Mesendoderm (in vitro differentiated cells): ENCODE data around the gene SMCO4.

ENCODE experiments used
- DNase-seq: peaks from one replicate; pipeline ENCODE4 v3.0.0; 2013
- H2AK5ac ChIP-seq: 2 replicates; pipeline ENCODE4 v1.6.1; 2013; ENCODE audit warnings: low read length, inconsistent platforms
- H2BK120ac ChIP-seq: 2 replicates; pipeline ENCODE4 v1.6.1; 2013; ENCODE audit warnings: low read depth, mild to moderate bottlenecking, low read length, moderate library complexity, mixed read lengths
- H2BK15ac ChIP-seq: replicated peaks from 2 replicates; pipeline ENCODE4 v1.6.1; 2013; ENCODE audit warnings: low read depth, mild to moderate bottlenecking, moderate library complexity
- H2BK5ac ChIP-seq: 2 replicates; pipeline ENCODE4 v1.6.1; 2013; ENCODE audit warnings: low read length, inconsistent platforms
- H3K18ac ChIP-seq: 2 replicates; pipeline ENCODE4 v1.6.1; 2013; ENCODE audit warnings: mild to moderate bottlenecking, low read length, mixed read lengths
- H3K23ac ChIP-seq: one replicate; pipeline ENCODE4 v1.6.1; 2013; ENCODE audit warnings: low read length
- H3K27ac ChIP-seq: 2 replicates; pipeline ENCODE4 v1.5.1; 2013; ENCODE audit warnings: low read depth, mild to moderate bottlenecking, inconsistent platforms, low read length, moderate library complexity
- H3K27me3 ChIP-seq: 2 replicates; pipeline ENCODE4 v1.6.1; 2013; ENCODE audit warnings: low read length, control low read depth, mild to moderate bottlenecking, inconsistent platforms; ENCODE audit not compliant: insufficient read depth, poor library complexity
- H3K36me3 ChIP-seq: 2 replicates; pipeline ENCODE4 v1.6.1; 2013; ENCODE audit warnings: low read length, inconsistent platforms; ENCODE audit not compliant: control insufficient read depth, insufficient read depth
- H3K4ac ChIP-seq: one replicate; pipeline ENCODE4 v1.6.1; 2013; ENCODE audit warnings: low read depth, mild to moderate bottlenecking, low read length, moderate library complexity
- H3K4me1 ChIP-seq: 2 replicates; pipeline ENCODE4 v1.6.1; 2013; ENCODE audit warnings: low read depth, low read length, inconsistent platforms; ENCODE audit not compliant: control insufficient read depth
- H3K4me2 ChIP-seq: 2 replicates; pipeline ENCODE4 v1.6.1; 2013; ENCODE audit warnings: low read length
- H3K4me3 ChIP-seq: 2 replicates; pipeline ENCODE4 v1.5.1; 2013; ENCODE audit warnings: mild to moderate bottlenecking, low read length
- H3K56ac ChIP-seq: one replicate; pipeline ENCODE4 v1.6.1; 2013; ENCODE audit warnings: low read length
- H3K79me1 ChIP-seq: 2 replicates; pipeline ENCODE4 v1.6.1; 2013; ENCODE audit warnings: low read length, inconsistent platforms
- H3K79me2 ChIP-seq: 2 replicates; pipeline ENCODE4 v1.6.1; 2013; ENCODE audit warnings: mild to moderate bottlenecking, low read length; ENCODE audit not compliant: control insufficient read depth, insufficient read depth
- H3K9ac ChIP-seq: 2 replicates; pipeline ENCODE4 v1.6.1; 2013; ENCODE audit warnings: low read length, inconsistent platforms
- H4K5ac ChIP-seq: one replicate; pipeline ENCODE4 v1.6.1; 2013; ENCODE audit warnings: low read length
- H4K8ac ChIP-seq: one replicate; pipeline ENCODE4 v1.6.1; 2013; ENCODE audit warnings: low read depth, mild to moderate bottlenecking, control low read depth, low read length, moderate library complexity
- WGBS: extraction: QIAGEN DNeasy Blood & Tissue Kit; methylation state at CpG from one replicate; pipeline ENCODE4 v1.1.7; 2013; ENCODE audit warnings: low lambda C conversion rate, missing lambda C conversion rate; ENCODE audit not compliant: insufficient coverage; ENCODE audit errors: extremely low coverage; 5-methylcytosine and 5-hydroxymethylcytosine counted together

The SMCO4 gene

DNA sequence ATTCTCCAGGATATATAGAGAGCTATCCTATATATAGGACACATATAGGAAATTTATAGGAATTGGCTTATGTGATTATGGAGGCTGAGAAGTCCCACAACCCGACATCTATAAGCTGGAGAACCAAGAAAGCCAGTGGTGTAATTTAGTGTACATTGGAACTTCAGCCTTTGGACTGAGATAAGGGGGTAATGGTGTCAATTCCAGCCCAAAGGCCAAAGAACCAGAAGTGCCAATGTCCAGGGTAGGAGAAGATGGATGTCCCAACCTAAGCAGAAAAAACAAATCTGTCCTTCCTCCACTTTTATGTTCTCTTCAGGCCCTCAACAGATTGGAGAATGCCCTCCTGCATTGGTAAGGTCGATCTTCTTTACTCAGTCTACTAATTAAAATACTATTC, 25.5 kb upstream of the SMCO4 start:
- Histone ChIP-seq H3K4me3 (no peak overlapping the region), H2BK5ac (no peak overlapping the region), H3K27ac (no peak overlapping the region), H3K18ac (no peak overlapping the region), H2BK15ac (no peak overlapping the region), H3K36me3 (no peaks in the 10 kb centered on the region), H3K79me1 (no peaks in the 10 kb centered on the region), H3K56ac (no peak overlapping the region), H3K4me1 (no peaks in the 10 kb centered on the region), H3K9ac (no peak overlapping the region), H2BK120ac (no peak overlapping the region), H3K4me2 (no peak overlapping the region), H3K79me2 (no peaks in the 10 kb centered on the region), H4K8ac (no peak overlapping the region), H4K5ac (no peak overlapping the region), H3K27me3 (no peaks in the 10 kb centered on the region), H3K4ac (no peak overlapping the region), H3K23ac (no peak overlapping the region), H2AK5ac (no peak overlapping the region)
- no CpG with 5 or more reads among the region's 2 CpGs for WGBS
- no peak for DNase-seq

DNA sequence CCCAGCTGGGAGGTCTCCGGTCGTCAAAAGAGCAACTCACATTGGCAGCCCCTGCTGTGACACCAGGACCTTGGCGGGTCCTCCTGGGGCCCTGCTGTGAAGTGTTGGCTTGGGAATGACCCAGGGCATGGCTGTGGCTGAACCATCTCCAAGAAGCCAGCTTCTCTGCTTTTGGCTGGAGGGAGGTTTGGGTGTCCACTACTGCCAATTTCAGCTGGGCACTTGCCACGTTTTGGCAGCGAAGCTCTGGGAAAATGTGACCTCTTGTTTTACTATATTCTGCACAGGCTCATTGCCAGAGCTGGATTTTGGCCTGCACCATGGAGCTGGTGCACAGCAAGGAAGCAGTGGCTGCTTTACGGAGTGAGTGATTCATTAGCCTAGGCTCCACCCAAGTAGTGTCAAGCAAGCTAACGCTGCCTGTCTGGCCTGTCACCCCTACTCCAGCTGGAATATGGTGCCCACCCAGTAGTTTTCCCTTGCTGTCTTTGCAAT, 24.3 kb upstream of the SMCO4 start:
- Histone ChIP-seq H3K4ac (no peak overlapping the region), H3K27me3 (no peaks in the 10 kb centered on the region), H3K4me1 (no peaks in the 10 kb centered on the region), H2BK15ac (no peak overlapping the region), H4K8ac (no peak overlapping the region), H3K23ac (no peak overlapping the region), H3K79me2 (no peaks in the 10 kb centered on the region), H3K9ac (no peak overlapping the region), H2BK5ac (no peak overlapping the region), H4K5ac (no peak overlapping the region), H3K4me3 (no peak overlapping the region), H3K27ac (no peak overlapping the region), H2BK120ac (no peak overlapping the region), H3K4me2 (no peak overlapping the region), H3K56ac (no peak overlapping the region), H2AK5ac (no peak overlapping the region), H3K79me1 (no peaks in the 10 kb centered on the region), H3K36me3 (no peaks in the 10 kb centered on the region), H3K18ac (no peak overlapping the region)
- DNase-seq: no peak
- no CpG with 5 or more reads among the region's 7 CpGs for WGBS

DNA sequence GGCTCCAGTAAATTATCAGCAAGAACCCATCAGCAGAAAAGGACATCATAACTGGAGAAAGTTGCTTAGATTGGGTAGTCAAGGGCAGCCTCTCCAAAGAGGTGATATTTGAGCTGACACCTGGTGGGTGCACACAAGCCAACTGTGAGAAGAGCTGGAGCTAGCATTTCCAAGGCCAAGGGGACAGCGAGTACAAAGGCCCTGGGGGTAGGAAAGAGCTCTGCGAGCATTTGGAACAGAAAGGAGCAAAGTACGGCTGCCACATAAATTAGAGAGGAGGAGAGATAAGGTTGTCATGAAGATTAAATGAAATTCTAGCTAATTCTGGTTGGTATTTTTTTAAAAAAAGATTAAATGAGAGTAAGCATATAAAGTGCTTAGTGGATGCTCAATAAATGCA, 21.7 kb upstream of the SMCO4 start:
- Histone ChIP-seq H3K4me3 (no peak overlapping the region), H3K23ac (no peak overlapping the region), H3K27me3 (no peaks in the 10 kb centered on the region), H3K4me1 (no peaks in the 10 kb centered on the region), H3K18ac (no peak overlapping the region), H4K5ac (no peak overlapping the region), H2BK120ac (no peak overlapping the region), H3K36me3 (no peaks in the 10 kb centered on the region), H3K4ac (no peak overlapping the region), H2AK5ac (no peak overlapping the region), H3K79me2 (no peaks in the 10 kb centered on the region), H3K27ac (no peak overlapping the region), H3K9ac (no peak overlapping the region), H4K8ac (no peak overlapping the region), H3K79me1 (no peaks in the 10 kb centered on the region), H2BK5ac (no peak overlapping the region), H2BK15ac (no peak overlapping the region), H3K4me2 (no peak overlapping the region), H3K56ac (no peak overlapping the region)
- no CpG with 5 or more reads among the region's 3 CpGs for WGBS
- DNase-seq: no peak

- Histone ChIP-seq H3K4ac (no peak overlapping the region), H3K4me2 (no peak overlapping the region), H2AK5ac (no peak overlapping the region), H3K4me3 (no peak overlapping the region), H3K27ac (no peak overlapping the region), H3K9ac (no peak overlapping the region), H4K5ac (no peak overlapping the region), H2BK5ac (no peak overlapping the region), H2BK15ac (no peak overlapping the region), H3K23ac (no peak overlapping the region), H3K18ac (no peak overlapping the region), H3K4me1 (no peaks in the 10 kb centered on the region), H3K79me2 (no peaks in the 10 kb centered on the region), H3K36me3 (no peaks in the 10 kb centered on the region), H3K79me1 (no peaks in the 10 kb centered on the region), H4K8ac (no peak overlapping the region), H3K27me3 (no peaks in the 10 kb centered on the region), H3K56ac (no peak overlapping the region), H2BK120ac (no peak overlapping the region)
- DNase-seq: no peak
Observed at GRCh38 chr11:93563857-93564256, 20.7 kb upstream of the SMCO4 start.

DNA sequence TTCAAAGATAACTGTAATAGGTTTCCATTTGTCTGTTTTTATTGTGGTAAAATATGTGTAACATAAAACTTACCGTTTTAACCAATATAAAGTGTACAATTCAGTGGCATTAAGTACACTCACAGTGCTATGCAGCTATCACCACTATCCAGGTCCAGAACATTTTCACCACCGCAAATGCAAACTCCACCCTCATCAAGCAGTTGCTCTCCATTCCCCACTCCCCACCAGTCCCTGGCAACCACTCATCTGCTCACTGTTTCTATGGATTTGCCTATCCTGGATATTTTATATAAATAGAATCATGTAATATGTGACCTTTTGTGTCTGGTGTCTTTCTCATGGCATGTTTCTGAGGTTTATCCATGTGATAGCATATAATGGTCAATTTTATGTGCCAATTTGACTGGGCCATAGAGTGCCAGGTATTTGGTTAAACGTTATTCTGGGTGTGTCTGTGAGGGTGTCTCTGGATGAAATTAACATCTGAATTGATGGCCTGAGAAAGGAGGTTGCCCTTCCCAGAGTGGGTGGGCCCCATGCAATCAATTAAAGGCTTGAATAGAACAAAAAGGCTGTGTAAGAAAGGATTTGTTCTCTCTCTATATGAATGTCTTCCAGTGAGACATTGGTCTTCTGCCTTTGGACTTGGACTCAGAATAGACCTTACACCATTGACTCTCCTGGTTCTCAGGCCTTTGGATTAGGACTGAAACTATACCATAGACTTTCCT, 17.2 kb upstream of the SMCO4 start:
- no CpG with 5 or more reads among the region's 3 CpGs for WGBS
- H2BK120ac ChIP-seq: no peak overlapping the region

DNA sequence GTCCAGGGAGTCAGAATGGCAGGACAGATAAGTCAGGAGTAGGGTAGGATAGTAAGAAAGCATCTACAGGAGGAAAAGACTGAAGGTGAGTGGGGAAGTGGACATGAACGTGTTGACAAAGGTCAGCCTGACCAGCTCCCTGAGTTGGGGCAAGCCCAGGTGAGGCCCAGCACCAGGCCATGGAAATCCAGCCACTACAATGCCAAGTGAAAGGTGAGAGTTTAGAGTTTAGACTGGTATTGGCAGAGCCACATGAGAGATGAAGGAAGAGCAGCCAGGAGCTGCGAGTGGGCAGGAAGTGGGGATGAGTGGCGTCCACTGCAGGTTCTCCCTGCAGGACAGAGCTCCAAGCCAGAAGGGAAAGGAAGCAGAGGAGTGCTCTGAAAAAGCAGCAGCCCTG, 16.5 kb upstream of the SMCO4 start:
- Histone ChIP-seq H2AK5ac (no peak overlapping the region), H3K4me1 (no peaks in the 10 kb centered on the region), H4K5ac (no peak overlapping the region), H3K56ac (no peak overlapping the region), H2BK5ac (no peak overlapping the region), H3K23ac (no peak overlapping the region), H3K27ac (no peak overlapping the region), H2BK120ac (no peak overlapping the region), H3K4me2 (no peak overlapping the region), H3K9ac (no peak overlapping the region), H3K4me3 (no peak overlapping the region), H2BK15ac (no peak overlapping the region), H3K4ac (no peak overlapping the region), H3K79me1 (no peaks in the 10 kb centered on the region), H3K36me3 (no peaks in the 10 kb centered on the region), H3K27me3 (no peaks in the 10 kb centered on the region), H4K8ac (no peak overlapping the region), H3K79me2 (no peaks in the 10 kb centered on the region), H3K18ac (no peak overlapping the region)
- no CpG with 5 or more reads among the region's 3 CpGs for WGBS
- no peak for DNase-seq

More for the DNA sequence above, 17.2 kb upstream of the SMCO4 start:
- Histone ChIP-seq H3K56ac (no peak overlapping the region), H3K27me3 (no peaks in the 10 kb centered on the region), H3K23ac (no peak overlapping the region), H3K27ac (no peak overlapping the region), H3K79me1 (no peaks in the 10 kb centered on the region), H3K4me1 (no peaks in the 10 kb centered on the region), H3K9ac (no peak overlapping the region), H2AK5ac (no peak overlapping the region), H2BK15ac (no peak overlapping the region), H3K36me3 (no peaks in the 10 kb centered on the region), H3K18ac (no peak overlapping the region), H4K5ac (no peak overlapping the region), H4K8ac (no peak overlapping the region), H3K4me3 (no peak overlapping the region), H3K4ac (no peak overlapping the region), H3K4me2 (no peak overlapping the region), H3K79me2 (no peaks in the 10 kb centered on the region), H2BK5ac (no peak overlapping the region)
- no peak for DNase-seq
